OCI-LY1 (cell line): ENCODE measurements around the gene STRBP.

Experiments used
- CTCF ChIP-seq: fragments of 200-600 bp; sonication (generic), shearing (Covaris generic); IDR thresholded peaks from 2 replicates; pipeline ENCODE4 v1.5.1; 2017; ENCODE audit warnings: mild to moderate bottlenecking, antibody characterized with exemption, low read length, moderate library complexity, mixed read lengths
- EZH2 ChIP-seq: fragments of 200-600 bp; sonication (generic), shearing (Covaris generic); IDR thresholded peaks from 2 replicates; pipeline ENCODE4 v1.8.0; 2017; ENCODE audit warnings: borderline replicate concordance, mixed run types, mild to moderate bottlenecking, antibody characterized with exemption, low read length, moderate library complexity, mixed read lengths

GRCh38 chr9:123269281-123269680 is 895 bp upstream of the STRBP start:
- TF ChIP-seq CTCF (no peak), EZH2 (no peak)
